DND-41 (cell line): ENCODE data around the gene FCN2.

Experiments used
- EZH2 ChIP-seq: IDR thresholded peaks from 3 replicates; pipeline ENCODE4 v1.6.1; 2012; ENCODE audit warnings: borderline replicate concordance, low read depth, mild to moderate bottlenecking, moderate library complexity, low read length, inconsistent platforms; ENCODE audit not compliant: severe bottlenecking
- TF ChIP-seq, protein P1 (sequence below): IDR thresholded peaks from 2 replicates; pipeline ENCODE4 v1.5.1; 2012; ENCODE audit warnings: borderline replicate concordance, low read length, moderate library complexity, mild to moderate bottlenecking; ENCODE audit not compliant: poor library complexity, severe bottlenecking; ENCODE audit errors: extremely low read depth

DNA sequence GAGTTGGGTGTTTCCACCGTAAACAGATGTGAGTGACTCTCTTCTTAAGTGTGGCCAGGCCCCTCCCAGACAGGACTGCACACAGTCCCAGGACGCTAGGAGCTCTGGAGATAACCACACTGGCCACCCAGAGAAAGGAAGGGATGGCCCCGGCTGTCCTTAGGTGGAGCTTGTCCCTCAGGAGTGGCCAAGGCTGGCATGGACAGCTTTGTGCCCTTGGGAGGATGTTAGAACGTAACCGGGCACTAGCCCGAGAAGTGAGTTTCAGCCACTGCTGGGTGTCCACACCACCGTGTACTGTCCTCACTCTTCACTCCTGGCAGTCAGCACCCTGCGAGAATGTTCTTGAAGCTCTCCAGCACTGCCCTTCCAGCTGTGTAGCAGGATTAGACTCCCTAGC, 35.8 kb upstream of the FCN2 start:
- TF ChIP-seq, protein P1, sequence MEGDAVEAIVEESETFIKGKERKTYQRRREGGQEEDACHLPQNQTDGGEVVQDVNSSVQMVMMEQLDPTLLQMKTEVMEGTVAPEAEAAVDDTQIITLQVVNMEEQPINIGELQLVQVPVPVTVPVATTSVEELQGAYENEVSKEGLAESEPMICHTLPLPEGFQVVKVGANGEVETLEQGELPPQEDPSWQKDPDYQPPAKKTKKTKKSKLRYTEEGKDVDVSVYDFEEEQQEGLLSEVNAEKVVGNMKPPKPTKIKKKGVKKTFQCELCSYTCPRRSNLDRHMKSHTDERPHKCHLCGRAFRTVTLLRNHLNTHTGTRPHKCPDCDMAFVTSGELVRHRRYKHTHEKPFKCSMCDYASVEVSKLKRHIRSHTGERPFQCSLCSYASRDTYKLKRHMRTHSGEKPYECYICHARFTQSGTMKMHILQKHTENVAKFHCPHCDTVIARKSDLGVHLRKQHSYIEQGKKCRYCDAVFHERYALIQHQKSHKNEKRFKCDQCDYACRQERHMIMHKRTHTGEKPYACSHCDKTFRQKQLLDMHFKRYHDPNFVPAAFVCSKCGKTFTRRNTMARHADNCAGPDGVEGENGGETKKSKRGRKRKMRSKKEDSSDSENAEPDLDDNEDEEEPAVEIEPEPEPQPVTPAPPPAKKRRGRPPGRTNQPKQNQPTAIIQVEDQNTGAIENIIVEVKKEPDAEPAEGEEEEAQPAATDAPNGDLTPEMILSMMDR: no peak
- no peak for TF ChIP-seq EZH2
